DMS 273 treated with DMSO at 0.1 percent for 48 hours (cell line): ENCODE measurements around the gene RAB43.
"Not testable (repeated sequence)": the region's sequence is repeated elsewhere in the genome, so short reads cannot be mapped to it uniquely, and the experiment has no call there.

Experiments used
- DNase-seq: peaks from one replicate; lab custom pipeline; 2025; lab: John Stamatoyannopoulos, UW

RAB43 gene

DNA sequence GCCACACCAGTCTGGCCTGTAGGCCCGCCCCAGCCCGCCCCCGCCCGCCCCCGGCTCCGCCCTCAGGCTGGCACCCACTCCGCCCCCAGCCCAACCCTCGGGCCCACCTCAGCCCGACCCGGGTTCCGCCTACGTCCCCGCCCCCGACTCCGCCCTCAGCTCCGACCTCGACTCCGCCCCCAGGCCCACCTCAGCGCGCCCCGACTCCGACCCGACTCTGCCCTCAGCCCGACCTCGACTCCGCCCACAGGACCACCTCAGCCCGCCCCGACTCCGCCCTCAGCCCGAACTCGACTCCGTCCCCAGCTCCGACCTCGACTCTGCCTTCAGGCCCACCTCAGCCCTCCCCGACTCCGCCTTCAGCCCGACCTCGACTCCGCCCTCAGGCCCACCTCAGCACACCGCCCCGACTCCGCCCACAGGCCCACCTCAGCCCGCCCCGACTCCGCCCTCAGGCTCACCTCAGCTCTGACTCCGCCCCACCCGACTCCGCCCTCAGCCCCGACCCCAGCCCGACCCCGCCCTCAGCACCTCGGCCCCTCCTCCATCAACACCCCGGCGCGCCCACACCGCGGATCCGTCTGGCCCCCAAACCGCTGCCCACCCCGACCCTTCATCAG, at the start of gene RAB43:
TSS of gene RAB43 (minus strand) at position 13 of the 620 bp plus-strand sequence. CDS start 315 bp downstream, outside the sequence.
- DNase-seq, result peak; percentile 42

DNA sequence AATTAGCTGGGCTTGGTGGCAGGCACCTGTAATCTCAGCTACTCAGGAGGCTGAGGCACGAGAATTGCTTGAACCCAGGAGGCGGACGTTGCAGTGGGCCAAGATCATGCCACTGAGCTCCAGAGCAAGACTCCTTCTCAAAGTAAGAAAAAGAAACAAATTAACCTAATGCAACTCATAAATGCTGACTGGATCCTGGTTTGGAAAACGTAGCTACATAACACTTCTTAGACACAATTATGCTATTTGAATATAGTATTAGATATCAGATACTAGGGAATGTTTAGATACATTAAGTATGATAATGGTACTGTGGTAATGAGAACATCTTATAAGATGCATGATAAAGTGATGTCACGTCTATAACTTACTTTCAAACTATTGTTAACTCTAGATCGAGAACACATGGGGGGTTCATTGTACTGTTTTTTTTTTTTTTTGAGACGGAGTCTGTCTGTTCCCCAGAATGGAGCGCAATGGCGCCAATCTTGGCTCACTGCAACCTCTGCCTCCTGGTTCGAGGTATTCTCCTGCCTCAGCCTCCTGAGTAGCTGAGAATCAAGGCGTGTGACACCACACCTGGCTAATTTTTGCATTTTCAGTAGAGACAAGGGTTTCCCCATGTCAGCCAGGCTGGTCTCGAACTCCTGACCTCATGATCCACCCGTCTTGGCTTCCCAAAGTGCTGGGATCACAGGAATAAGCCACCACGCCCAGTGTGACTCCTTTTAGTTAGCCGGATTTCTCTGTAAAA, 45.2 kb upstream of the RAB43 start:
- DNase-seq, result no peak

DNA sequence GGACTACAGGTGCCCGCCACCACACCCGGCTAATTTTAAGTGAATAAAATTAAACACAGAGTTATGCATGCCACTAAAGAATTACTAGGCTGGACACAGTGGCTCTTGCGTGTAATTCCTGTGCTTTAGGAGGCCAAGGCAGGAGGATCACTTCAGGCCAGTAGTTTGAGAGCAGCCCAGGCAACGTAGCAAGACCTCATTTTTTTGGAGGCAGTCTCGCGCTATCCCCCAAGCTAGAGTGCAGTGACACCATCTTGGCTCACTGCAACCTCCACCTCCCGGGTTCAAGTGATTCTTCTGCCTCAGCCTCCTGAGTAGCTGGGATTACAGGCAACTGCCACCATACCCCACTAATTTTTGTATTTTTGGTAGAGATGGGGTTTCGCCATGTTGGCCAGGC, 44.0 kb upstream of the RAB43 start:
- not testable (repeated sequence) for DNase-seq

GRCh38 chr3:129164500-129164899, 42.9 kb upstream of the RAB43 start:
- no peak for DNase-seq

- DNase-seq, result peak; percentile 55
Observed at GRCh38 chr3:129162729-129163579, 41.4 kb upstream of the RAB43 start.

DNA sequence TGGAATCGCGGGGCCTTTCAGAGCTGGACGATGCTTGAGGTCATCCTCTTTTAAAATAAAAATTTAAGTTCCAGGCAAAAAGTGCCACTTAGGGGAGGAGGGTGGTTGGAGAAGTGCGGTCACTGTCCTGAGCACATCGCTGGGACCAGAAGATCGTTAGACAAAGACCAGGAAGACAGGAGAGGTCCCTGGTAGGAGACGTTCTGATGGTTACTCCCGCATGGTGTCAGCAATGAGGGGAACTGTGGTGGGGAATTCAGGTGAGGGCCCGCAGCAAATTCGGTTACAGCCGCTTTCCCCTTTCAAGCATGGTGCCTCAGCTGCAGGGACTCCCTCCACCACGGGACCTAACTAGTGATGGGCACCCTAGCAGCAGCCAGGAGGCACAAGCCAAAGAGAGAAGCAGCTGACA, 40.3 kb upstream of the RAB43 start:
- no peak for DNase-seq

DNA sequence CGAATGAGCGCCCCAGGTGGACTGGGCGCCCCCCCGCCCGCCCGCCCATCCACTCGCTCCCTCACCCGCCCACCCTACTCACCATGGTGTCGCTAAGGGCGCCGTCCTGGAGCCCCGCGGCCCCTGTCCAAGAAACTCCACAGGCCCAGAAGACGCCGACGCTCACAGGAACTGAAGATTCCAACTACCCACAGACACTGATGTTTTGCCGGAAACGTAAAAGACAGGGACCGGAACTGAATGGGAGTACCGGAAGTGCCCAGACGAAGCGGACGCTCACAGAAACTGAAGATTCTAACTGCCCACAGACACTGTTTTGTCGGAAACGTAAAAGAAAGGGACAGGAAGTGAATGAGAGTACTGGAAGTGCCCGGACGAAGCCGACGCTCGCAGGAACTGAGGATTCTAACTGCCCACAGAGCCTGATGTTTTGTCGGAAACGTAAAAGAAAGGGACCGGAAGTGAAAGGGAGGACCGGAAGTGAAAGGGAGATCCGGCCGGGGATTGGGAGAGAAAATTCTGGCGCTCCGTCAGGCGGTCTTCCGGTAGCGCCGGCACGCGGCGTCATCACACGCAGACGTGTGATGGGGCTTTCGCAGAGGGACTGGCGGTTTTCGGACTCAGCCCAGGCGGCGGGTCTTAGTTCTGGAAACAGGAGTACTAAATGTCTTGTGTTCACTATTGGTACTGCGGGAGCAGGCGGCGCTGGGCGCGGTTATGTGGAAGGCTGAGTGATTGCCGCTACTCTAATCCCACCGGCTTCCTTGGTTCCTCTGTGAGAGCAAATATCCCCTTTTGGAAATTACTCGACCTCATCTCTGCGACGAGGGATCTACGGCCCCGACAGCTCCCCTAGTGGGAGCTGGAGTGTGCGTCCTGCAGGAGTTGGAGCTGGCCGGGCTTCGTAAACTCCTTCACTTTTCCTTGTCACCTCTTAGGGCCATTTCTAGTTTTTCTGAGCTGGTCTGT, 39.6 kb upstream of the RAB43 start, which contains the start of gene ISY1:
TSS of gene ISY1 (minus strand) at position 173 of the 969 bp plus-strand sequence. CDS start at position 85, 88 bp downstream.
- DNase-seq, result peak; percentile 99

GRCh38 chr3:129144786-129145185, 23.2 kb upstream of the RAB43 start:
- no peak for DNase-seq

GRCh38 chr3:129141011-129141410, 19.4 kb upstream of the RAB43 start:
- not testable (repeated sequence) for DNase-seq

GRCh38 chr3:129139911-129140310, 18.3 kb upstream of the RAB43 start:
- no peak for DNase-seq

- not testable (repeated sequence) for DNase-seq
Observed at GRCh38 chr3:129136275-129136674, 14.7 kb upstream of the RAB43 start.

GRCh38 chr3:129132097-129132866, 10.7 kb upstream of the RAB43 start:
- DNase-seq, result no peak

DNA sequence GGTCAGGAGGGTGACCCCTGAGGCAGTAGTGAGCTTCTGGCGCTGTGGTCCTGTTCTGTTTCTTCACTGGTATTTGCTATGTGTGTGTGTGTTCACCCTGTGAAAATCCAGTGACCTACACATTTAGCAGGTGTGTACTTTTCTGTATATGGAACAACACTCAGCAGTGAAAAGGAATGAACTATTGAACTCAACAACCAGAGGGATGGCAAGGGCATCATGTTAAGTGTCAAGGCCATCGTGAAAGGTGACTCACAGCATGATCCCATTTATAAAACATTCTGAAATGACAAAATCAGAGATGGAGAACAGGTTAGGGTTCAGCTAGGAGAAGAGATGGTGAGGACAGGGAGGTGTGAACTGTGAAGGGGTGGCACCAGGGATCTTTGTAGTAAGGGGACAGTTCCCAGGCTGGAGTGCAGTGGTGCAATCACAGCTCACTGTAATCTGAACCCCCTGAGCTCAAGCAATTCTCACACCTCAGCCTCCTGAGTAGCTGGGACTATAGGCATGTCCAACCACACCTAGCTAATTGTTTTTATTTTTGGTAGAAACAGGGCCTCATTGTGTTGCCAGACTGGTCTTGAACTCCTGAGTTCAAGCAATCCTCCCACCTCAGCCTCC, 10.0 kb upstream of the RAB43 start:
- DNase-seq, result no peak

GRCh38 chr3:129130291-129130813, 8.7 kb upstream of the RAB43 start:
- DNase-seq, result no peak

DNA sequence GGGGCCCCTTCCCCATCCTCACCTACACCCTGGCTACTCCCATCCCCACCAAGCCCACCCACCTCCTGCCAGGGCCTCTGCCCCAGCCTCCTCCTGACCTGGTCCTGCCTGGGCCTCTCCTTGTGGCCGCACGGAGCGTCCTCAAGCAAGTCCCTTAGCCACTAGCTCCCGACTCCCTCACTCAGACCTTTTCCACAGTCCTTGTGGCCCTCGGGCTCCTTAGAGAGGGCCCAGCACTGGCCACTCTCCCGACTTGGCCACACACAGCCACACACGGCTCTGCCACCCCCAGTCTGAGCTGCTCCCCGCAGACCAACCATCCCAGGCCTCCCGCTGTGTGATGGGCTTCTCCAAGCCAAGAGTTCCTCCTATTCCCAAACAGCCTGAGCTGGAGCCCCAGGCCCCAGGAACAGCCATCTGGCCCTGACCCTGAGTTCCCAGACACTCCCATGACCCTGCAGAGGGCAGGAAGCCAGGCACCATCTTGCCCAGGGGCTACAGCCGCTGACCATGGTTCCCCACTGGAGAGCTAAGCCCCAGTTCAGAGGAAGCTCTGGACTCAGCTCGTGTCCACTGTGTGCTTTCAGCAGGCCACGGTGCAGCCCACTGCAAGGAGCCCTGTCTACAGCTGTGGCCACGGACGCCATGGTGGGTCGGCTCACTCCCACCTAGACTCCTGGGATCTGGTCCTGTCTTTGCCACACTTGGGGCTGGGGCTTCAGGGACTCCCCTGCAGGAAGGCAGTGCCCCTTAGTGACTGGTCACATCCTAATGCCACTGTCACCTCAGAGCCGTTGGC, 7.0 kb upstream of the RAB43 start:
- no peak for DNase-seq

- no peak for DNase-seq
Observed at GRCh38 chr3:129126726-129127280, 5.2 kb upstream of the RAB43 start.

DNA sequence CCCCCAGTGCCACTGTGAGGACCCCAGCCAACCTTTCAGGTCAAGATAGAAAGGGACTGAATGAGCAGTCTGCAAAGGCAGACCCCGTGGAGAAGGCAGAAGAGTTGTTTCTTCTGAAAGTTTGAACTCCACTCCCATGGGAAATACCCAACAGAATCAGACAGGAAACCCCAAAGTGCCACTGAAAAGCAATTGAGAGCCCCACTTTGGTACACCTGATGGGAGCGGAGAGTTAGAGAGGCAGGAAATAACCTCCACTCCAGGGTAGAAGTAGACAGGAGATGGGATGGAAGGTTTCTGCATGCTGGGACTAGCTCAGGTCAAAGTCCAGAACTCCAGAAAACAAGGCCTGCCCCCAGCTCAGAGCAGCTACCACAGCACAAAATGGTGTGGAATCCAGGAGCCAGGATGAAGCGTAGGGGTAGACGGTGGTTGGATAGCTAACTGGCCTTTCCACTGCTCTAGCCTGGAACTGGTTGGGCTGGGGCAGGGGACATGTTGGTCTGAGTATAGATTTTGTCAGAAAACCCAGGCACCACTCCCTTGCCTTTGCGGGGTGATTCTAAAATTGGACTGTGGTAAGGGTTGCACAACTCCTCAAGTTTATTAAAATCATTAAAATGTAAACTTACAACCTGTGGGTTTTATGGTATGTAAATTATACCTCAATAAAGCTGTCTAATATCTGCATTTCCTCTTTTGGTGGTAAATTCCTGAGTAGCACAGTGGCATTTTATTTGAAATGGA, 1.9 kb upstream of the RAB43 start:
- no peak for DNase-seq
